Loucy (cell line): ENCODE results near the gene PACC1.

Experiments used
- EZH2phosphoT487 ChIP-seq: fragments of 200-600 bp; IDR thresholded peaks from 2 replicates; pipeline ENCODE4 v1.6.1; 2018; ENCODE audit warnings: antibody characterized with exemption, mild to moderate bottlenecking, moderate library complexity, borderline replicate concordance
- TF ChIP-seq, protein P1 (sequence below): fragments of 200-600 bp; sonication (generic); conservative IDR thresholded peaks from 2 replicates; pipeline ENCODE4 v1.5.1; 2014; ENCODE audit warnings: mild to moderate bottlenecking, antibody characterized with exemption, low read length

DNA sequence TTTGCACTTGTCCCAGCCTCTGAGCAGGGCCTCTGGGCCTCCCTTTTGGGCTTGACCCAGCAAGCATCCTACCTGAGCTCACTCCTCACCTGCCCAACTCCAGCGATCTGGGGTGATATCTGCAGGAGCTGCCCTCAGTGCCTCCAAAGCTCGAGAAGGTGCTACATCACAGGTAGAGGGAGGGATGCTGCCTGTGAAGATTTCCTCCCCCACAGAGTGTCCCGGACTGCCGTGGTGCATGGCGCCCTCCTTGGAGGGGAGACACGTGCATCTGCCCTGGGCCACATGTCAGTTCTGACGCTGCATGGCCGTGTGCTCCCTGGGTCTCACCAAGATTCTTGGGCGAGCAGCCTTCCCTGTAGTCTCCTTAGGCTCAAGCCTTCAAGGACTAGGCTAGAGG is 45.7 kb upstream of the PACC1 start:
- TF ChIP-seq, protein P1, sequence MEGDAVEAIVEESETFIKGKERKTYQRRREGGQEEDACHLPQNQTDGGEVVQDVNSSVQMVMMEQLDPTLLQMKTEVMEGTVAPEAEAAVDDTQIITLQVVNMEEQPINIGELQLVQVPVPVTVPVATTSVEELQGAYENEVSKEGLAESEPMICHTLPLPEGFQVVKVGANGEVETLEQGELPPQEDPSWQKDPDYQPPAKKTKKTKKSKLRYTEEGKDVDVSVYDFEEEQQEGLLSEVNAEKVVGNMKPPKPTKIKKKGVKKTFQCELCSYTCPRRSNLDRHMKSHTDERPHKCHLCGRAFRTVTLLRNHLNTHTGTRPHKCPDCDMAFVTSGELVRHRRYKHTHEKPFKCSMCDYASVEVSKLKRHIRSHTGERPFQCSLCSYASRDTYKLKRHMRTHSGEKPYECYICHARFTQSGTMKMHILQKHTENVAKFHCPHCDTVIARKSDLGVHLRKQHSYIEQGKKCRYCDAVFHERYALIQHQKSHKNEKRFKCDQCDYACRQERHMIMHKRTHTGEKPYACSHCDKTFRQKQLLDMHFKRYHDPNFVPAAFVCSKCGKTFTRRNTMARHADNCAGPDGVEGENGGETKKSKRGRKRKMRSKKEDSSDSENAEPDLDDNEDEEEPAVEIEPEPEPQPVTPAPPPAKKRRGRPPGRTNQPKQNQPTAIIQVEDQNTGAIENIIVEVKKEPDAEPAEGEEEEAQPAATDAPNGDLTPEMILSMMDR = no peak
- no peak for TF ChIP-seq EZH2phosphoT487
